ENCODE data around the gene FBXO42.

DNA sequence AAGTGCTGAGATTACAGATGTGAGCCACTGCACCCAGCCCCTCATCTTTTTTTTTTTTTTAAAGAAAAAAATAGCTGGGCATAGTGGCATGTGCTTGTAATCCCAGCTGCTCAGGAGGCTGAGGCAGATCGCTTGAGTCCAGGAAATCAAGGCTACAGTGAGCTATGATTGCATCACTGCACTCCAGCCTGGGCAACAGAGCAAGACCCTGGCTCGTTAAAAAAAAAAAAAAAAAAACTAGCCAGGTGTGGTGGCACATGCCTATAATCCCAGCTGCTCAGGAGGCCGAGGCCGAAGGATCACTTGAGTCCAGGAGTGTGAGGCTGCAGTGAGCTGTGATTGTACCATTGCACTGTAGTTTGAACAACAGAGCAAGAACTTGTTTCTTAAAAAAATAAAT lies 28.6 kb upstream of the FBXO42 start:
- TF ChIP-seq NRF1 (IDR thresholded peaks at IDR 0.05; ENCODE audit: low read depth, low read length) (no peak), SRF (IDR thresholded peaks at IDR 0.05; ENCODE audit: low read depth, low read length) (no peak), CHD1 (IDR thresholded peaks at IDR 0.05; ENCODE audit: low read depth, low read length) (no peak), PHF8 (conservative IDR thresholded peaks at IDR 0.05; ENCODE audit: low read depth, low read length) (no peak), CBX8 (IDR thresholded peaks at IDR 0.05; ENCODE audit: borderline replicate concordance, low read depth, low read length) (no peak), CREB1 (IDR thresholded peaks at IDR 0.05) (no peak), EZH2 (IDR thresholded peaks at IDR 0.05; ENCODE audit: low read depth, low read length, severe bottlenecking) (no peak)
- TF ChIP-seq, protein P1, sequence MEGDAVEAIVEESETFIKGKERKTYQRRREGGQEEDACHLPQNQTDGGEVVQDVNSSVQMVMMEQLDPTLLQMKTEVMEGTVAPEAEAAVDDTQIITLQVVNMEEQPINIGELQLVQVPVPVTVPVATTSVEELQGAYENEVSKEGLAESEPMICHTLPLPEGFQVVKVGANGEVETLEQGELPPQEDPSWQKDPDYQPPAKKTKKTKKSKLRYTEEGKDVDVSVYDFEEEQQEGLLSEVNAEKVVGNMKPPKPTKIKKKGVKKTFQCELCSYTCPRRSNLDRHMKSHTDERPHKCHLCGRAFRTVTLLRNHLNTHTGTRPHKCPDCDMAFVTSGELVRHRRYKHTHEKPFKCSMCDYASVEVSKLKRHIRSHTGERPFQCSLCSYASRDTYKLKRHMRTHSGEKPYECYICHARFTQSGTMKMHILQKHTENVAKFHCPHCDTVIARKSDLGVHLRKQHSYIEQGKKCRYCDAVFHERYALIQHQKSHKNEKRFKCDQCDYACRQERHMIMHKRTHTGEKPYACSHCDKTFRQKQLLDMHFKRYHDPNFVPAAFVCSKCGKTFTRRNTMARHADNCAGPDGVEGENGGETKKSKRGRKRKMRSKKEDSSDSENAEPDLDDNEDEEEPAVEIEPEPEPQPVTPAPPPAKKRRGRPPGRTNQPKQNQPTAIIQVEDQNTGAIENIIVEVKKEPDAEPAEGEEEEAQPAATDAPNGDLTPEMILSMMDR (IDR thresholded peaks at IDR 0.05; ENCODE audit: control extremely low read depth in 1 of 3, insufficient read depth in 1 of 3, low read depth in 1 of 3, low read length in 3 of 3), result no peak
